Skeletal muscle satellite cell (primary cell): ENCODE data around the gene PRSS22.

ENCODE experiments used
- H3K27me3 ChIP-seq: 2 replicates; pipeline ENCODE4 v1.7.0; 2013; ENCODE audit warnings: low read length; ENCODE audit not compliant: control insufficient read depth, insufficient read depth
- H3K36me3 ChIP-seq: 2 replicates; pipeline ENCODE4 v1.7.0; 2013; ENCODE audit warnings: mild to moderate bottlenecking, control low read depth, low read length; ENCODE audit not compliant: insufficient read depth
- H3K4me1 ChIP-seq: 2 replicates; pipeline ENCODE4 v1.7.0; 2013; ENCODE audit warnings: low read length; ENCODE audit not compliant: control insufficient read depth, insufficient read depth
- H3K4me2 ChIP-seq: 2 replicates; pipeline ENCODE4 v1.7.0; 2013; ENCODE audit warnings: mild to moderate bottlenecking, low read length
- H3K4me3 ChIP-seq: 2 replicates; pipeline ENCODE4 v1.7.0; 2013; ENCODE audit warnings: low read length
- H3K9ac ChIP-seq: 2 replicates; pipeline ENCODE4 v1.7.0; 2013; ENCODE audit warnings: mild to moderate bottlenecking, low read depth, low read length, moderate library complexity
- H3K9me3 ChIP-seq: replicated peaks from 2 replicates; pipeline ENCODE4 v1.7.0; 2013; ENCODE audit warnings: mild to moderate bottlenecking, control low read depth, low read length

The PRSS22 gene

DNA sequence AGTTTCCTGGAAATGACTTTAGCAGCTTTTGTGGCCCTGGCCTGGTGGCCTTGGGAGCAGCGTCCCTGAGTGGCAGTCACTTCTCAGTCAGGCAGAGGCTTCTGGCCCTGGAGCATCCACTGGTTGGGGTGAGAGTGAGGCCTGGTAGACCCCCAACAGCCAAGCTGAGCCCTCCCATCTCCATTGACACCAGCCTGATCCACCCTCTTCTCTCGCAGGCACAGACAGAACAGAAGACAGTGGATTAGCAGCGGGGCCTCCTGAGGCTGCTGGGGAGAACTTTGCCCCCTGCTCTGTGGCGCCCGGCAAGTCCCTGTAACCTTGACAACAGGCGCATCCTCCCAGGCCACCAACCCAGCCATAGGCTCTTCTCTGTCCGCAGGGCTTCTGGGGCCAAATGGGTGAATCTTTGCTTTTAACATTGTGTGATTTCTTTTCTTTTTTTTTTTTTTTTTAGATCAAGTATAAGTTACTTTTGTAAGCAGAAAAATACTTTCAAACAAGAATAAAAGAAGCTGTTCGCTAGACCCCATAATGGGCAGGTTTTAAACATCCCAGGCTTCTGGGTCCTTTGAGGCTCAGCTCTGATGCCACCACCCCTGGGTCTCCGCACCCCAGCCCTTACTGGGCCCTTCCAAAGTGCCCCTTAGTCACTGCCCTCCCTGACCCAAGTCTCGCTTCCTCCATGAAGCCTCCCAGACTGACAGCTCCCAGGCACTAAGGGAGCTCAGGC is 41.0 kb upstream of the PRSS22 start:
- no peaks in the 10 kb centered on the region for H3K27me3 ChIP-seq
- no peak overlapping the region for H3K4me3 ChIP-seq
- H3K4me1 ChIP-seq: peaks cover 7% of the 10 kb centered on the region
- peaks cover 8% of the 10 kb centered on the region for H3K36me3 ChIP-seq
- no peak overlapping the region for H3K9ac ChIP-seq
- no peaks in the 10 kb centered on the region for H3K9me3 ChIP-seq
- no peak overlapping the region for H3K4me2 ChIP-seq

GRCh38 chr16:2897110-2897509 is 39.1 kb upstream of the PRSS22 start:
- H3K9ac ChIP-seq: no peak overlapping the region
- H3K27me3 ChIP-seq: no peaks in the 10 kb centered on the region
- H3K4me2 ChIP-seq: no peak overlapping the region
- H3K9me3 ChIP-seq: no peaks in the 10 kb centered on the region
- no peak overlapping the region for H3K4me3 ChIP-seq
- peaks cover 3% of the 10 kb centered on the region for H3K4me1 ChIP-seq
- H3K36me3 ChIP-seq: peaks cover 8% of the 10 kb centered on the region

- Histone ChIP-seq H3K36me3 (peaks cover 8% of the 10 kb centered on the region), H3K9ac (no peak overlapping the region), H3K9me3 (no peaks in the 10 kb centered on the region), H3K27me3 (no peaks in the 10 kb centered on the region), H3K4me1 (peaks cover 3% of the 10 kb centered on the region), H3K4me3 (no peak overlapping the region), H3K4me2 (no peak overlapping the region)
These were observed 38.6 kb upstream of the PRSS22 start for GRCh38 chr16:2896480-2897010.

GRCh38 chr16:2895813-2896212 is 37.8 kb upstream of the PRSS22 start:
- Histone ChIP-seq H3K27me3 (no peaks in the 10 kb centered on the region), H3K4me3 (no peak overlapping the region), H3K36me3 (peaks cover 8% of the 10 kb centered on the region), H3K9ac (no peak overlapping the region), H3K9me3 (no peaks in the 10 kb centered on the region), H3K4me2 (no peak overlapping the region), H3K4me1 (peaks cover 4% of the 10 kb centered on the region)

GRCh38 chr16:2894231-2894630 is 36.3 kb upstream of the PRSS22 start:
- no peak overlapping the region for H3K9ac ChIP-seq

DNA sequence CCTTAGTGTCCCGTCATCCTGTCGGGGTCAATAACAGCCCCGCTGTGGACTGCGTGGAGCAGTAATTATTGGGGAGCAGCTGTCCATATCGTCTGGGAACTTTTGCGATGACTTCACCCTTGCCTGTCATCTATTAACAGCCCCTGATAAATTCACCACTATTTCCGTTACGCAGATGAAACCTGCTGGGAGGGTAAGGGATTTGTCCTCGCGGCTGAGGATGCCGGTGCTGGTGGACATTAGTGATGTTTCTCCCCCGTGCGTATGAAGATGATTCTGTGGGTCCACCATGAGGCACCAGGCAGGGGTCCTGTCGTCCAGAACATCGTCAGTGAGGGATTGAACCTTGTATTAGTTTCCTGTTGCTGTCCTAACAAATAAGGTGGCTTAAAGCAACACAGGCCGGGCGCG is 26.1 kb upstream of the PRSS22 start:
- Histone ChIP-seq H3K36me3 (no peaks in the 10 kb centered on the region), H3K4me3 (peak overlapping the region; percentile 97), H3K4me2 (peak overlapping the region; percentile 99), H3K9ac (peak overlapping the region; percentile 93), H3K9me3 (no peaks in the 10 kb centered on the region), H3K4me1 (peaks cover 9% of the 10 kb centered on the region), H3K27me3 (no peaks in the 10 kb centered on the region)

More at GRCh38 chr16:2894231-2894630, 36.3 kb upstream of the PRSS22 start:
- peaks cover 3% of the 10 kb centered on the region for H3K36me3 ChIP-seq
- no peaks in the 10 kb centered on the region for H3K9me3 ChIP-seq
- no peak overlapping the region for H3K4me3 ChIP-seq
- H3K4me2 ChIP-seq: no peak overlapping the region
- H3K4me1 ChIP-seq: peaks cover 7% of the 10 kb centered on the region
- no peaks in the 10 kb centered on the region for H3K27me3 ChIP-seq

DNA sequence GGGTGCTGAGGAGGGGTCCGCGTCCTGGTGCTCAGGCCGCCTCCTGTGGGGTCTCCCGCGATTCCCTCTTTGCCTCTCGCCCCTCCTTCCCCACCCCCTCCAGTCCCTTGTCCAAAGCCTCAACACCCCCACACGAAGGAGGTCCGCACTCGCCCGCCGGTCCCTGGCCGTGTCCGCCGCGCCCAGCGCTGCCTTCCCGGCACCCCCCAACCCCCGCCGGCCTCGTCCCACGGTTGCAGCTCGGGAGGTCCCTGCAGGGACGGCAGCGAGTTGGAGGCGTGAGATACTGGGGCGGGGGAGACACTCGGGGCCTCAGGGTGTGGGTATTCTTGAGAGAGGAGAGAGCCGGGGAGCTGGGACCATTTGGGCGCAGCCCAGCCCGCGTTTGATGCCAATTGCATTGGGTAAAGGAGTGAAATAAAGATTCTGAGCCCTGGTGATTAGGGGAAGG is 25.5 kb upstream of the PRSS22 start:
- peaks cover 9% of the 10 kb centered on the region for H3K4me1 ChIP-seq
- no peaks in the 10 kb centered on the region for H3K9me3 ChIP-seq
- peak overlapping the region; percentile 93 for H3K9ac ChIP-seq
- no peaks in the 10 kb centered on the region for H3K36me3 ChIP-seq
- H3K4me2 ChIP-seq: peak overlapping the region; percentile 99
- H3K4me3 ChIP-seq: peak overlapping the region; percentile 97
- H3K27me3 ChIP-seq: no peaks in the 10 kb centered on the region

- H3K4me1 ChIP-seq: peaks cover 9% of the 10 kb centered on the region
- peak within 1 kb of the TSS; percentile 93 for H3K9ac ChIP-seq
- H3K27me3 ChIP-seq: no peaks in the 10 kb centered on the region
- H3K36me3 ChIP-seq: no peaks in the 10 kb centered on the region
- no peaks in the 10 kb centered on the region for H3K9me3 ChIP-seq
- H3K4me2 ChIP-seq: peak within 1 kb of the TSS; percentile 99
- peak within 1 kb of the TSS; percentile 97 for H3K4me3 ChIP-seq
These were observed 24.9 kb upstream of the PRSS22 start, which contains the start of gene FLYWCH2 for GRCh38 chr16:2882650-2883457. TSS of gene FLYWCH2 (plus strand) at chr16:2883215. CDS start at chr16:2896450, 13,235 bp downstream.

DNA sequence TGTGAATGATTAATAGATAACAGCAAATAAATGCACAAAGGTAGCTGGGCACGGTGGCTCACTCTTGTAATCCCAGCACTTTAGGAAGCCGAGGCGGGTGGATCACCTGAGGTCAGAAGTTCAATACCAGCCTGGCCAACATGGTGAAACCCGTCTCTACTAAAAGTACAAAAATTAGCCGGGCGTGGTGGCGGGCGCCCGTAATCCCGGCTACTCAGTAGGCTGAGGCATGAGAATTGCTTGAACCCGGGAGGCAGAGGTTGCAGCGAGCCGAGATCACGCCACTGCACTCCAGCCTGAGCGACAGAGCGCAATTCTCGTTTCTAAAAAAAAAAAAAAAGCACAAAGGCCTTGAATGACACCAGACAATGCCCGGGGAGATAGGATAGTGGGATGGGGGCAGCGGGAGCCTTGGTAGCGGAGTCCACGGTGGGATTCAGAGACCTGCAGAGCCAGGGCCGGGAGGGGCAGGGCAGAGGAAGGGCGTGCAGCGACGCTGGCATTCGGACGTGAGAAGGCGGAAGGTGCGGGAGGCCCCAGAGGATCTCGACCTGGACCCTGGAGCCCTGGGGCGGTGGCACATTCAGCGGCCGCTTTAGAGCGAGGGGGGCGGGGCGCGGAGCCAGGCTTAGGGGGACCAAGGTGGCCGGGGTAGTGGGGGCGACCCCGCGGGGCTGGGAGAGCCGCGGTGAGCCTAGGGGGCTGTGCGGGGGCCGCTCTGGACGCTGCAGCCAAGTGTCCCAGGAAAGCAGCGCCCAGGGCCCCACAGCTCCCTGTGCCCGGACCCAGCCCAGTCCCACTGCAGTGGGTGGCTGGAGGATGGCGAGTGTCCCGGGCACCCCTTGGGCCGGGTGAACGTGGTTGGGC is 24.0 kb upstream of the PRSS22 start:
- Histone ChIP-seq H3K27me3 (no peaks in the 10 kb centered on the region), H3K9me3 (no peaks in the 10 kb centered on the region), H3K4me1 (peaks cover 9% of the 10 kb centered on the region), H3K9ac (peak overlapping the region; percentile 93), H3K4me2 (peak overlapping the region; percentile 99), H3K4me3 (peak overlapping the region; percentile 97), H3K36me3 (no peaks in the 10 kb centered on the region)

DNA sequence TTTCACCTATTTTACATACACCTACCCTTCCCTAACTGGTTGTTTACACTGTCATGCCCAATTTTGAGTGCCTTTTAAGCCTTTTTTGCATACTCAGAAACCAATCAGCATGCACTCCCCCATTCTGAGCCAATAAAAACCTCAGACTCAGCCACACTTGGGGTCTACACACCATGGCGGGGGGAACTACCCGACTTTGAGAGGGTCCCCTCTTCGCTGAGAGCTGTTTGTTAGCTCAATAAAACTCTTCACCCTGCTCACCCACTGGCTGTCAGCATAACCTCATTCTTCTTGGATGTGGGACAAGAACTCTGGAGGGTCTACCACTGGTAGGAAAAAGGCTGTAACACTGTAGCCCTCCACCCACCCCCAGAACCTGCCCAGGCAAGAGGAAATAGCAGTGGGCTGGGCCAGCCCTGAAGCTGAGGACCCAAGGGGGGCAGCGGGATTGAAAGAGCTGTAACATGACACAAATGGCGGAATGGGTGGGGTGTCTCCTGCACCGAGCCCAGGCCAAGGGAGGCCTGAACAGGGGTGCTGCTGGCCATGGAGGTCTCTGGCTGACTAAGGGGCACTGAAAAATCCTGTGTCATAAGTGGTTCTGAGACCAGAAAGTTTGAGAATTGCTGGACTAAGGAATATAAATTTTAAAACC is 22.0 kb upstream of the PRSS22 start:
- Histone ChIP-seq H3K9ac (no peak overlapping the region), H3K4me2 (no peak overlapping the region), H3K4me1 (peaks cover 9% of the 10 kb centered on the region), H3K36me3 (no peaks in the 10 kb centered on the region), H3K27me3 (no peaks in the 10 kb centered on the region), H3K4me3 (no peak overlapping the region), H3K9me3 (no peaks in the 10 kb centered on the region)
